PC-3 (cell line): ENCODE measurements around the gene TBX10.

ENCODE experiments used
- CTCF ChIP-seq: fragments of 300-600 bp; sonication (generic); conservative IDR thresholded peaks from 2 replicates; pipeline ENCODE4 v1.5.1; 2017; ENCODE audit warnings: antibody characterized with exemption, low read depth, mild to moderate bottlenecking, low read length
- EZH2 ChIP-seq: fragments of 300-600 bp; sonication (generic); IDR thresholded peaks from one replicate; pipeline ENCODE4 v1.6.1; 2017; ENCODE audit warnings: antibody characterized with exemption, mild to moderate bottlenecking, low read length; ENCODE audit not compliant: unreplicated experiment
- EZH2phosphoT487 ChIP-seq: fragments of 300-600 bp; sonication (generic); IDR thresholded peaks from 2 replicates; pipeline ENCODE4 v1.6.1; 2018; ENCODE audit warnings: mild to moderate bottlenecking, antibody characterized with exemption, low read length, borderline replicate concordance

- TF ChIP-seq EZH2: no peak
- TF ChIP-seq CTCF: no peak
- no peak for TF ChIP-seq EZH2phosphoT487
These were observed 28.1 kb upstream of the TBX10 start for GRCh38 chr11:67667490-67668191.
